A549 treated with RU486 at 1 μM for 4 hours (cell line): ENCODE results near the gene RAX2. TPM values are rescaled to one million over a fixed set of nuclear protein-coding genes. Genes with fewer than 3 reads are reported as not detected.

Experiments
- total RNA-seq: library from RNA; stranded (reverse); fragments of 200-300 nt; extraction: Qiagen RNA extraction; gene quantifications from 5 replicates; pipeline ENCODE4 v1.2.3, GENCODE V29; 2022; ENCODE audit warnings: low read depth

RAX2 gene
- total RNA-seq, result not detected in 5 replicates

DNA sequence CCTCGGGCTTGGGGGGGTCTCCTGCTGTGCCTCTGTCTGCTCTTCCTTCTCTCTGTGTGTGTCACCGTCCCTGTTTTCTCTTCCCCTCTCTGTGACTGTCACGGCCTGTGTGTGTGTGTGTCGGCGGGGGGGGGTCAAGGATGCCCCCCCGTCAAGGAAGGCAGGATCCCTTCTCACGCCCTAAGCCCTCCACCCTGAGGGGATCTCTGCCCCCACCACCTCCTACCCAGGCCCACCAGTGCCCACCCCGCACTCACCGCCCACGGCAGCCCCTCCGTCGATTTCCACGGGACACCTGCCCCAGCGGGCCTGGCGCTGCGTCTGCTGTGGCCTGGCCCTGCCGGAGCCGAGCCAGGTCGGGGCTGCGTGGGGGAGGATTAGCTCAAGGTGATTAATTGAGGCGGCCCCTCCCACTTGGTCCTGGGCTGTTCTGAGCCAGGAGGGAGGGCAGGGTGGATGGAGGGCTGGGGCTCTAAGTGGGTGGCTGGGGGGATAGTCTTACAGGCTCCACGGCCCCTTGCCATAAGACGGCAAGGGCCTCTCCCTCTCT is at the start of gene RAX2:
Gene RAX2 (minus strand): TSS at position 323 of the 550 bp plus-strand sequence. CDS start 486 bp downstream, outside the sequence.

DNA sequence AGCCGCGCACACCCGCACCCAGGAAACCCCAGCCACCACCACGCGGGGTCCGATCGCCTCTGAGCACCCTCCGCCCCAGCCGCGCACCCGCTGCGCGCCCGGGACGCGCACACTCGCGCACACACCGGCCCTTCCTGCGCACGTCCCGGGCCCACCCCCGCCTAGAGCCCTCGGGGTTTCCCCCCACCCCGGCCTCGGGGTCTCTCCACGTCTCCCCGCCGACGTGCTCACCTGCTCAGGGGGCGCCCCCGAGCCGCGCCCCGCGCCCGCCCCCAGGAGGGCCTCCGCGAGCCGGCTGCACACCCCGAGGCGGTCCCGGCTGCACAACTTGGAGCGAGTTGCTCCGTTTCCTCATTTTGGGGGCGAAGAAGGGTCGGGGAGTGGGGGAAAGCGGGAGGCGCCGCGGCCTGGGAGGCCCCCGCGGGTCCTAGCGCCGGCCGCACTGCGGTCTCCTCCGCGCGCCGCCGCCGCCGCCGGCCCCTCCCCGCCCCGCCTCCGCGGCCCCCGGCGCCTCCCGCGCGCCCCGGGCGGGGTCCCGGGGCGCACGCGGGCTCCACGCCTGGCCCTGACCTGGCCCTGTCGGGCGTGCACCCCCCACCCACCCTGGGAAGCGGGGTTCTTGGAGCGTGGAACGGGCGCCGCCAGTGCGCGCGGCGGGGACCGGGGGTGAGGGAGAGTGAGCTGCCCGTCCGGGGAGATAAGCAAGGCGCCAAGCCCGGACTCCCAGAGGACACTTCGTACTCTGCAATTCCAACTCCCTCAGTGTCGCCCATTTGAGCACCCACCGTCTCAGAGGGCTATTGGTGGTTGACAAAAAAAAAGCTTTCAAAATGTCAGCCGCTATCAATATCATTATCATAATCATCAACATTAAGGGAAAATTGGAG is 14.2 kb upstream of the RAX2 start, which contains the start of gene MATK:
Gene MATK (minus strand): TSS at position 444 of the 887 bp plus-strand sequence. CDS start 1,246 bp downstream, outside the sequence.

DNA sequence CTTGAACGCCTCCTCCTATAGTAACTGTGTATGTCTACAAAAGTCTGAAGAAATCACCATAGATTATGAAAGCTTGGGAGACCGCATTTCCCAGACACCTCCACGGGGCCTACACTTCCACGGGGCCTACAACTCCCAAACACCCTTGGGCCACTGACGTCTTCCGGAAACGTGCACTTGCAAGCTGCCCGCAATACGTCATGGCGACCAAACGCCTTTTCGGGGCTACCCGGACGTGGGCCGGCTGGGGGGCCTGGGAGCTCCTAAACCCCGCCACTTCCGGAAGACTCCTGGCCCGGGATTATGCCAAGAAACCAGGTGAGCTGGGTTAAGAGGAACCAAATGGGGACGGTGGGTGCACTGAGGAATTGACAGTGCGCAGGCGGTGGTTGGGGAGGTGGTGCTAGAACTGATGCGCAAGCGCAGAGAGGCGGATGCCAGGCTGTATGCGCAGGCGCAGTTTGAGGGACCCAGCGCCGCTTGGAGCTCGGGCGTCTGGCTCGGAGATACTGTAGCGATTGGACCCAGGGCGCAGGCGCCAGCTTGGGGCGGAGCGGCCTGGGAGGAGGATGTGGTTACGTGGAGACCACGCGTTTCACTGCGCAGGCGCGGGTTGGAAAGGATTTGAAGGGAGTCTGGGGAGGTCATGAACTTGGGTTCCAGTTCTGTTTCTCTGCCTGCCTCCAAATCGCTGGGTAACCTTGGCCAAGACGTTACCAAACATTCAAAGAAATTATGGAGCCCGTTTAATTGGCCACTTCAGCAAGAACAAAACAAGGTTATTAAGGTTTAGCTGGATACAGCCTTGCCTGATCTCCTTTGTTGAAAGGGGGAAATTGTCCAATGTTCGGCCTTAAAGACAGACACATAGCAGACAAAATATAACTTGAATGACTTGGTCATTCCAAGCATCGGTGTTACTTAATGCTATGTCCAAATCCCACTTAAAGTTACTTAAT is 9.2 kb downstream of the RAX2 start, which contains the start of gene MRPL54:
Gene MRPL54 (plus strand): TSS at position 182 of the 959 bp plus-strand sequence. CDS start 19 bp downstream, at position 201.

DNA sequence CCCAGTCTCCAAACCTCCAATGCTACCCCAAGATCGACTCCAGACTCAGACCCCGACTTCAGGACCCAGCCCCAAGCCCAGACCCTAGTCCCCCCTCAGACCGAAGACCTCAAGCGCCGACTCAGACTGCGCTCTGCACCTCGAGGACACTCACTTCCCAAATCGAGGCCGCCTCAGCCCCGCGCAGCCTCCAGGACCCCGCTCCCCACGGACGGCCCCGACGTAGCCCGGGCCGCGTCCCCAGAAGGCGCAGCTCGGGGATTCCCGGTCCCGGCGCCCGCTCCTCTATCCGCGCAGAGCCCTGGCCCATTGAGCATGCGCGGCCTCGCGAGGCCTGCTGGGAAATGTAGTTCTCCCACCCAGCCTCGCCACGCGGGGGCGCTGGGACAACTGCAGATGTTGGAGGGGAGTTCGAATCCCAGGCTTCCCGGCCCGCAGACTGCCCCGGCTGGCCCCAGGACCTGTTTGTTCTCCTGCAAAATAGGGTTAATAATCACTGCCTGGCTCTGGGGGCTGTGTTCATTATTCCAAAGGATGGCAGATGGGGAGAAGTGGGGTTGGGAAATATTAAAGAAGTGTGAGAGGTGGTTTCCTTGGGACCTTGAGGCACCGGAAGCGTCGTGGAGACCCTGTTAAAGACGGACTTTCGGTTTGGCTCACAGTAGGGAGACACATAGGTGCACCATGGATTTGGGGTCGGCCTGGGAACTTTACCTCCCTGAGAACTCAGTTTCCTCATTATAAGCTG is 10.5 kb downstream of the RAX2 start, which contains the start of gene APBA3:
Gene APBA3 (minus strand): TSS at position 311 of the 748 bp plus-strand sequence. CDS start 1,428 bp downstream, outside the sequence.

Other genes with a start within 250 kb of the RAX2 start
- gene TEKTIP1, start 233.1 kb downstream of the RAX2 start, total RNA-seq, result not detected in 5 replicates
- gene MFSD12, start 214.6 kb downstream of the RAX2 start, total RNA-seq, result 112 to 171 TPM (median 162 TPM) in 5 replicates
- 44.8 to 73.0 TPM (median 63.6 TPM) in 5 replicates for gene HMG20B, start 199.3 kb downstream of the RAX2 start, total RNA-seq
- gene GIPC3, start 186.8 kb downstream of the RAX2 start, total RNA-seq, result 0.11 to 0.32 TPM (median 0.17 TPM) in 5 replicates
- 0.36 to 0.93 TPM (median 0.72 TPM) in 5 replicates for gene TBXA2R, start 165.4 kb downstream of the RAX2 start, total RNA-seq
- 13.5 to 19.4 TPM (median 18.5 TPM) in 5 replicates for gene CACTIN, start 145.4 kb downstream of the RAX2 start, total RNA-seq
- 7.8 to 13.2 TPM (median 11.5 TPM) in 5 replicates for gene PIP5K1C, start 71.8 kb downstream of the RAX2 start, total RNA-seq
- gene TJP3, start 63.8 kb downstream of the RAX2 start, total RNA-seq, result 0.14 to 0.95 TPM (median 0.73 TPM) in 5 replicates
- gene APBA3, start 10.5 kb downstream of the RAX2 start, total RNA-seq, result 6.5 to 14.1 TPM (median 12.3 TPM) in 5 replicates
- gene MRPL54, start 9.5 kb downstream of the RAX2 start, total RNA-seq, result 58.5 to 81.5 TPM (median 67.4 TPM) in 5 replicates
- 0.56 to 1.9 TPM (median 1.1 TPM) in 5 replicates for gene MATK, start 14.2 kb upstream of the RAX2 start, total RNA-seq
- gene ZFR2, start 96.8 kb upstream of the RAX2 start, total RNA-seq, result 0.25 to 0.56 TPM (median 0.48 TPM) in 3 of 5 replicates, not detected in the others
- gene ATCAY, start 108.5 kb upstream of the RAX2 start, total RNA-seq, result 0.07 to 0.26 TPM (median 0.12 TPM) in 5 replicates
- gene NMRK2, start 160.8 kb upstream of the RAX2 start, total RNA-seq, result not detected in 5 replicates
- gene DAPK3, start 198.9 kb upstream of the RAX2 start, total RNA-seq, result 43.5 to 50.2 TPM (median 47.4 TPM) in 5 replicates
- 851 to 1,158 TPM (median 1,066 TPM) in 5 replicates for gene EEF2, start 213.2 kb upstream of the RAX2 start, total RNA-seq
- 13.4 to 18.2 TPM (median 15.6 TPM) in 5 replicates for gene PIAS4, start 235.5 kb upstream of the RAX2 start, total RNA-seq